Adrenal gland (tissue), 12 donors: ENCODE data around the gene GTF2IRD1. TPM values are rescaled to one million over a fixed set of nuclear protein-coding genes. Genes with fewer than 3 reads are reported as not detected.
"Not testable (repeated sequence)": the region's sequence is repeated elsewhere in the genome, so short reads cannot be mapped to it uniquely, and the experiment has no call there.

Experiments
- DNase-seq, 7 donors: peaks; one replicate each; pipeline ENCODE4 v3.0.0-alpha.2; 2019 to 2020
- H3K27ac ChIP-seq, 5 donors: fragments of 200-600 bp; sonication (generic) in 4 of 5; 1 replicate in 3 of 5; 2 replicates in 2 of 5; pipeline versions ENCODE4 v1.5.1 to v1.8.0; 2016 to 2020; ENCODE audit warnings: mild to moderate bottlenecking in 1 of 5
- H3K27me3 ChIP-seq: fragments of 200-600 bp; 2 replicates; pipeline ENCODE4 v1.8.0; 2021
- H3K36me3 ChIP-seq, 2 donors: fragments of 200-600 bp; replicated peaks in 1 of 2; 1 replicate in 1 of 2; 2 replicates in 1 of 2; pipeline versions ENCODE4 v1.5.1 to v1.8.0; 2018 to 2022
- H3K4me1 ChIP-seq, 2 donors: fragments of 200-600 bp; replicated peaks in 1 of 2; 1 replicate in 1 of 2; 2 replicates in 1 of 2; pipeline versions ENCODE4 v1.5.1 to v1.8.0; 2018 to 2021
- H3K4me3 ChIP-seq, 4 donors: fragments of 200-600 bp; sonication (generic) in 3 of 4; one replicate each; pipeline ENCODE4 v1.5.1; 2016 to 2018
- H3K9me3 ChIP-seq, 3 donors: fragments of 200-600 bp; sonication (generic) in 1 of 3; replicated peaks in 1 of 3; 1 replicate in 2 of 3; 2 replicates in 1 of 3; pipeline versions ENCODE4 v1.5.1 to v1.8.0; 2016 to 2021
- POLR2A ChIP-seq, 2 donors: fragments of 450-650 bp; IDR thresholded peaks; one replicate each; pipeline ENCODE4 v1.6.1; 2017; ENCODE audit warnings: antibody characterized with exemption in 2 of 2, mild to moderate bottlenecking in 2 of 2, moderate library complexity in 1 of 2
- WGBS, 4 donors: extraction: QIAGEN DNeasy Blood & Tissue Kit in 2 of 4; methylation state at CpG; one replicate each; pipeline versions ENCODE4 v1.1.5 to v1.1.7; 2013 to 2017; 5-methylcytosine and 5-hydroxymethylcytosine counted together
- intact Hi-C, 2 donors: fragments of 100-400 bp; cut with DNase I; formaldehyde crosslinking; loops; one replicate each; pipeline versions ENCODE4 v1.14.1 to v1.15.0; 2022 to 2023
- polyA plus RNA-seq, 3 donors: library from polyadenylated mRNA; stranded (reverse); fragments of 200-250 nt in 2 of 3; fragments of 350-450 nt in 1 of 3; fragmentation: Illumina TruSeq in 1 of 3; extraction: RNeasy Lipid Tissue Mini Kit (QIAGEN cat#74804) in 1 of 3; gene quantifications; one replicate each; pipeline ENCODE4 v1.2.3, GENCODE V29; 2013 to 2014
- total RNA-seq, 9 donors: library from RNA; depleted of rRNA in 4 of 9; stranded (reverse); fragments of >200 nt in 4 of 9; fragments of 120-200 nt in 1 of 9; fragmentation: NEBNext Ultra II Directional in 1 of 9; extraction: Animal tissue kit (Norgen Biotek cat#: 25700) in 1 of 9; gene quantifications; one replicate each; pipeline versions ENCODE4 v1.1.0 to v1.2.4, GENCODE V29; 2013 to 2023
- TF ChIP-seq, protein P1 (sequence below), 6 experiments: fragments of 450-650 bp in 4 of 6; fragments of 200-600 bp in 2 of 6; sonication (generic) in 1 of 6; IDR thresholded peaks; 1 replicate in 5 of 6; 2 replicates in 1 of 6; pipeline versions ENCODE4 v1.5.1 to v1.8.0; 2016 to 2021; ENCODE audit warnings: antibody characterized with exemption in 6 of 6, mild to moderate bottlenecking in 2 of 6, moderate library complexity in 1 of 6
- donor health status: healthy with polysubstance abuse.
- donor health status: Bipolar disorder and iron deficiency.
- donor health status: DM: yes; HTN: yes; CAD: no.
- donor health status: DM: no; HTN: no; CAD: no.
- donor health status: DM: no; HTN: no; CAD: no.
- donor health status: DM: yes; HTN: yes; CAD: no.

The GTF2IRD1 gene
- total and polyA plus RNA-seq, 12 donors: 7.4 to 41.3 (median 25.2) TPM

DNA sequence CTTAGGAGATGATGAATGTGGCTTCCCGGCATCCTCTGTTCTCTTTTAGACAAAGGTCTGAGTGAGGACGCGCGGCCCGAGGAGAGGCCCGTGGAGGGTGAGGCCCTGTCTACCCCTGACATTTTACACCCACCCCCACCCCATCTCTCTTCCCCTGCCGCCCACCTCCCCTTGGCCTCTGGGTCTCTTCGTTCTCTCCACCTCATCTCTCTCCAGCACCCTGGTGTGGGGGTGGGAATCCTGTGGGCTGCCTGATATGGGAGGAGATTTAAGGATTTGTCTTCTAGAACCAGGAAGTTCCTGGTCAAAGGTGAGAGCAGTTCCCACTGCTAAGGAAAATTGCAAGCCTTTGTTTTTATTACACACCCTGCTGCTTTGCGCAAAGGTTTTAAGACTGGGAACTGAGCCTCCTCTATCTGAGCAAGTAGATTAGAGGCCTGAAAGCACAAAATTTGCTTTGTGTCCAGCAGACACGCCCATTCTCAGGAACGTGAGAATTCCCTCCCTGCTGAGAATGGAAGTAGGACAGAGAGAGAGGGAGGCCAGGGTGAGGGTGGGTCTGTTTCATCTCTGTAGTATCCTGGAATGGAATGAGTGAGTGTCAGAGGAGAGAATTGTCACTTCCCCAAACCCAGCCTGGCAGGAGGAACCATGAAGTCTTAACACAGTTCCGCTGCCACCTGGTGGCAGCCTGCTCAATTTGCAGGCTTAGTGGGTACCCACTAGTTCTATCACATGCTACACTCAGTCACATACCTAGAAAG is 91.2 kb downstream of the GTF2IRD1 start:
- no peaks in the 10 kb centered on the region for H3K27me3 ChIP-seq
- intact Hi-C loops: loop anchor here in 1 of 2 donors (5.0 kb wide), 1 partner anchor 128 kb away; no protein-coding TSS in a partner anchor
- TF ChIP-seq POLR2A (IDR thresholded peaks at IDR 0.05): no peak
- TF ChIP-seq, protein P1, sequence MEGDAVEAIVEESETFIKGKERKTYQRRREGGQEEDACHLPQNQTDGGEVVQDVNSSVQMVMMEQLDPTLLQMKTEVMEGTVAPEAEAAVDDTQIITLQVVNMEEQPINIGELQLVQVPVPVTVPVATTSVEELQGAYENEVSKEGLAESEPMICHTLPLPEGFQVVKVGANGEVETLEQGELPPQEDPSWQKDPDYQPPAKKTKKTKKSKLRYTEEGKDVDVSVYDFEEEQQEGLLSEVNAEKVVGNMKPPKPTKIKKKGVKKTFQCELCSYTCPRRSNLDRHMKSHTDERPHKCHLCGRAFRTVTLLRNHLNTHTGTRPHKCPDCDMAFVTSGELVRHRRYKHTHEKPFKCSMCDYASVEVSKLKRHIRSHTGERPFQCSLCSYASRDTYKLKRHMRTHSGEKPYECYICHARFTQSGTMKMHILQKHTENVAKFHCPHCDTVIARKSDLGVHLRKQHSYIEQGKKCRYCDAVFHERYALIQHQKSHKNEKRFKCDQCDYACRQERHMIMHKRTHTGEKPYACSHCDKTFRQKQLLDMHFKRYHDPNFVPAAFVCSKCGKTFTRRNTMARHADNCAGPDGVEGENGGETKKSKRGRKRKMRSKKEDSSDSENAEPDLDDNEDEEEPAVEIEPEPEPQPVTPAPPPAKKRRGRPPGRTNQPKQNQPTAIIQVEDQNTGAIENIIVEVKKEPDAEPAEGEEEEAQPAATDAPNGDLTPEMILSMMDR (IDR thresholded peaks at IDR 0.05): peak in 5 of 6 experiments; percentile 24 to 51 (median 45)
- H3K27ac ChIP-seq: peak overlapping the region in 1 of 5 donors; percentile 69
- no peak overlapping the region for H3K4me3 ChIP-seq
- peak in 1 of 7 donors; percentile 24 for DNase-seq
- no peaks in the 10 kb centered on the region for H3K9me3 ChIP-seq
- WGBS, 4 donors: 75 to 89% (median 80%) methylated on average over 10 to 12 of the region's 12 CpGs
- H3K4me1 ChIP-seq: no peaks in the 10 kb centered on the region
- peaks cover 0 to 14% of the 10 kb centered on the region in 2 donors for H3K36me3 ChIP-seq

DNA sequence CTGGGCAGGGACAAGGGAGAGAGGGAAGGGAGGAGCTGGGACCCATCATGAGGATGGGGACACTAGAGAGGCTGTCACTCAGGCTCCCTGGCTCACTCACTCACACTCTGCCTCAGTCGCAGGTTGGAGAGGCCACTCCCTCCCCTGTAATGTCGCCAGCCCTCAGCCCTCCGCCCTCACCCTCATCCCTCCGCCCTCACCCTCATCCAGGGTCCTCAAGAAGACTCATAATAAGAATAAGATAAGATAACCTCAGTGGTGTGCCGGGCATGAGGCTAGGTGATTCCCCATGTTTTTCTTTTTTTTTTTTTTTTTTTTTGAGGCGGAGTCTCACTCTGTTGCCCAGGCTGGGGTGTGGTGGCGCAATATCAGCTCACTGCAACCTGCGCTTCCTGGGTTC is 92.2 kb downstream of the GTF2IRD1 start:
- 89 to 99% (median 95%) methylated on average over 7 to 8 of the region's 8 CpGs for WGBS, 4 donors
- intact Hi-C loops: loop anchor here in 1 of 2 donors (5.0 kb wide), 1 partner anchor 129 kb away; no protein-coding TSS in a partner anchor
- H3K9me3 ChIP-seq: no peaks in the 10 kb centered on the region
- no peaks in the 10 kb centered on the region for H3K27me3 ChIP-seq
- H3K4me1 ChIP-seq: no peaks in the 10 kb centered on the region
- no peak overlapping the region for H3K27ac ChIP-seq
- peaks cover 0 to 12% of the 10 kb centered on the region in 2 donors for H3K36me3 ChIP-seq
- TF ChIP-seq, protein P1 (IDR thresholded peaks at IDR 0.05): no peak
- TF ChIP-seq POLR2A (IDR thresholded peaks at IDR 0.05): no peak
- no peak overlapping the region for H3K4me3 ChIP-seq
- DNase-seq: no peak

DNA sequence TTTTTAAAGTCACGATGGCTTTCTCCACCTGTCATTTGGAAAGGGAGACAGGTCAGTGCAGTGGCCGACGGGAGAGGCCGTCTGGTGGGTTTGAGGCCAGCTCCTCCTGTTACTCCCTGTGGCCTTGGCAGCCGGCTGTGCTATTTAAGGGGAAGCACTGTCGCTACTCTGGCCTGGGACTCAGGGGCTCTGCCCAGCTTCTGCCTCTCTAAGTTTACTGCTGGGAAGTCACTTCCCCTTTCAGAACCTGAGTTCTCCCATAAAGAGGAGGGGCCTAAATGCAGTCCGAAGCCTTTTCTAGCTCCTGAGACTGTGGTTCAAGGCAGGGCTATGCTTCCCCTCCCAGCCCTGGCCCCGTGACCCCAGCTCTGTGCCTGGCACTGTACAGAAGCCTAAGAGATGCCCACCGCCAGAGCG is 99.9 kb downstream of the GTF2IRD1 start:
- H3K4me1 ChIP-seq, H3K36me3 ChIP-seq, H3K4me3 ChIP-seq, H3K9me3 ChIP-seq, H3K27me3 ChIP-seq, intact Hi-C loops: not testable (repeated sequence)
- 36 to 64% (median 58%) methylated on average over 4 to 9 of the region's 10 CpGs; no CpG with 5 or more reads in 1 of the 4 donors for WGBS, 4 donors
- peak overlapping the region in 1 of 5 donors; percentile 38 for H3K27ac ChIP-seq
- peak in 1 of 7 donors; percentile 26 for DNase-seq

DNA sequence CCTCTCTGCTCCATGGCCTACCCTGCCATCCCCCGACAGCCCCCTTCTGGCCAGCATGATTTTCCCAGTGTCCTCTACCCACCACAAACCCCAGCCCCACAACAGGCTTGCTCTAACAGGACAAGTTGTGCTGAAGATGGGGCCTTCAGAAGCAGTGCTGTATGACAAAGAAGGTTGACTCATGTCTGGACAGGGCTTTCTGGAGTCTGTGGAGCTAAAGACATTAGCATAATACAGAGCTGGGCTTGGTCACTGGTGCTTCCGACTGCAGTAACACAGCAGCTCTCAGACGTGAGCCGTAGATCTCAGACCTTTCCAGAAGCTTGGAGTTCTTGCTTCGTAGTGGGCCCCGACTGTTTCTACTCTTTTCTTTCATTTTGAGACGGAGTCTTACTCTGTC is 100.5 kb downstream of the GTF2IRD1 start:
- H3K36me3 ChIP-seq: peaks cover 0 to 15% of the 10 kb centered on the region in 2 donors
- no peaks in the 10 kb centered on the region for H3K27me3 ChIP-seq
- 90 to 92% (median 91%) methylated on average over 5 to 7 of the region's 7 CpGs for WGBS, 4 donors
- peaks cover 0 to 3% of the 10 kb centered on the region in 2 donors for H3K4me1 ChIP-seq
- no peak overlapping the region for H3K27ac ChIP-seq
- no peak overlapping the region for H3K4me3 ChIP-seq
- TF ChIP-seq POLR2A (IDR thresholded peaks at IDR 0.05): no peak
- TF ChIP-seq, protein P1 (IDR thresholded peaks at IDR 0.05): no peak
- H3K9me3 ChIP-seq: no peaks in the 10 kb centered on the region
- DNase-seq: no peak
- intact Hi-C loops: no loop called here
